HG03025 (cell line): ENCODE measurements around the gene HINT2.

Experiments used
- ATAC-seq: cut with Tn5 transposase; IDR thresholded peaks from one replicate; pipeline ENCODE4 v1.9.1; 2021; ENCODE audit warnings: mild to moderate bottlenecking, moderate library complexity; ENCODE audit not compliant: unreplicated experiment, low FRiP score

HINT2 gene

GRCh38 chr9:35790385-35791296, 24.2 kb downstream of the HINT2 start:
- no peak for ATAC-seq

GRCh38 chr9:35790025-35790384, 24.8 kb downstream of the HINT2 start:
- no peak for ATAC-seq

- ATAC-seq = no peak
Measured at GRCh38 chr9:35789541-35789940, 25.3 kb downstream of the HINT2 start.

GRCh38 chr9:35783418-35783817, 31.4 kb downstream of the HINT2 start:
- ATAC-seq = no peak

- no peak for ATAC-seq
Measured at GRCh38 chr9:35781066-35781465, 33.8 kb downstream of the HINT2 start.

- no peak for ATAC-seq
Measured at GRCh38 chr9:35778496-35778895, 36.3 kb downstream of the HINT2 start.

- ATAC-seq = no peak
Measured at GRCh38 chr9:35776018-35776417, 38.8 kb downstream of the HINT2 start.

- ATAC-seq = no peak
Measured at GRCh38 chr9:35774907-35775635, 39.8 kb downstream of the HINT2 start.

GRCh38 chr9:35771943-35772342, 42.9 kb downstream of the HINT2 start:
- no peak for ATAC-seq

- no peak for ATAC-seq
Measured at GRCh38 chr9:35771534-35771933, 43.3 kb downstream of the HINT2 start.

GRCh38 chr9:35771075-35771433, 43.8 kb downstream of the HINT2 start:
- no peak for ATAC-seq

- no peak for ATAC-seq
Measured at GRCh38 chr9:35769763-35770162, 45.1 kb downstream of the HINT2 start.

- no peak for ATAC-seq
Measured at GRCh38 chr9:35767458-35767857, 47.4 kb downstream of the HINT2 start.

GRCh38 chr9:35766997-35767396, 47.8 kb downstream of the HINT2 start:
- no peak for ATAC-seq

- ATAC-seq = no peak
Measured at GRCh38 chr9:35763803-35764202, 51.0 kb downstream of the HINT2 start.

GRCh38 chr9:35763181-35763580, 51.7 kb downstream of the HINT2 start:
- no peak for ATAC-seq
